ENCODE results near the gene CCT8. TPM values are rescaled to one million over a fixed set of nuclear protein-coding genes. Genes with fewer than 3 reads are reported as not detected.

CCT8 gene
- total and polyA plus RNA-seq, 2 of the 8 experiments (the other 6 are each of a cell fraction or from before 2014, with no cell fraction given) = 151 to 319 TPM

- no peaks in the 10 kb centered on the region for H3K4me1 ChIP-seq (replicated peaks in 1 of 4; ENCODE audit: control insufficient read depth in 3 of 4, insufficient read depth in 4 of 4, low read length in 3 of 4)
- no peak overlapping the region for H2BK120ac ChIP-seq (replicated peaks; ENCODE audit: low read depth, low read length)
- no peak overlapping the region for H4K91ac ChIP-seq (replicated peaks; ENCODE audit: insufficient read length, low read length)
- H3K14ac ChIP-seq (ENCODE audit: insufficient read length) = no peak overlapping the region
- no peak overlapping the region for H3K4me3 ChIP-seq (ENCODE audit: extremely low read depth in 1 of 4, insufficient read depth in 2 of 4, low read depth in 3 of 4, low read length in 4 of 4)
- H4K8ac ChIP-seq (ENCODE audit: extremely low read depth, insufficient read depth, low read length) = no peak overlapping the region
- H2BK12ac ChIP-seq (ENCODE audit: low read depth, low read length) = no peak overlapping the region
- no peaks in the 10 kb centered on the region for H3K9me3 ChIP-seq (ENCODE audit: insufficient read depth in 2 of 2, low read depth in 1 of 2, low read length in 1 of 2)
- peaks cover 0 to 1% of the 10 kb centered on the region in 2 experiments for H4K20me1 ChIP-seq (replicated peaks in 1 of 2; ENCODE audit: control insufficient read depth in 1 of 2, insufficient read depth in 2 of 2, low read length in 2 of 2)
- H3K9ac ChIP-seq (replicated peaks in 1 of 4; ENCODE audit: extremely low read depth in 1 of 4, low read depth in 3 of 4, low read length in 3 of 4) = no peak overlapping the region
- H3K79me1 ChIP-seq (ENCODE audit: low read depth, low read length) = no peaks in the 10 kb centered on the region
- no peaks in the 10 kb centered on the region for H3K23me2 ChIP-seq (ENCODE audit: low read depth, low read length)
- no peak overlapping the region for H2AFZ ChIP-seq (ENCODE audit: low read length)
- H4K5ac ChIP-seq (ENCODE audit: insufficient read length, low read depth, low read length) = no peak overlapping the region
- H2BK15ac ChIP-seq (ENCODE audit: low read length) = no peak overlapping the region
- DNase-seq (ENCODE audit: low read depth in 1 of 2, low spot score in 2 of 2) (no peak), FAIRE-seq (no peak)
- H3K27me3 ChIP-seq (replicated peaks in 1 of 4; ENCODE audit: control insufficient read depth in 3 of 4, extremely low read depth in 1 of 4, insufficient read depth in 3 of 4, low read length in 3 of 4) = no peaks in the 10 kb centered on the region
- no peak overlapping the region for H3K56ac ChIP-seq (replicated peaks; ENCODE audit: insufficient read length, low read depth, low read length)
- no peak overlapping the region for H3K4ac ChIP-seq (replicated peaks; ENCODE audit: insufficient read length, low read depth, low read length)
- 89% methylated on average over 5 of the region's 5 CpGs; no CpG with 5 or more reads in 1 of the 2 experiments for WGBS, 2 experiments (ENCODE audit: extremely low coverage in 1 of 2, insufficient coverage in 1 of 2, insufficient read length in 1 of 2, insufficient replicate concordance in 2 of 2, low coverage in 1 of 2, low lambda C conversion rate in 2 of 2, missing lambda C conversion rate in 1 of 2)
- peaks cover 14 to 79% (median 62%) of the 10 kb centered on the region in 4 experiments for H3K36me3 ChIP-seq (ENCODE audit: control insufficient read depth in 2 of 4, insufficient read depth in 4 of 4, low read length in 3 of 4)
- CTCF ChIA-PET (ENCODE audit: partially characterized antibody) = no interaction called here
- H3K27ac ChIP-seq (ENCODE audit: low read depth, low read length) = no peak overlapping the region
- no peak overlapping the region for H2AK5ac ChIP-seq (ENCODE audit: low read depth, low read length)
- POLR2A ChIA-PET (ENCODE audit: partially characterized antibody) = interaction anchor here (0.9 to 7.7 kb wide), 7 partner anchors 10 to 28 kb away, joined by 4 to 37 read pairs (median 5); partner anchors contain the start of genes CCT8 and USP16
- no peak overlapping the region for H3K18ac ChIP-seq (ENCODE audit: extremely low read depth, low read length)
- no peak overlapping the region for H2BK20ac ChIP-seq (ENCODE audit: low read length)
- H3K79me2 ChIP-seq (ENCODE audit: control insufficient read depth in 1 of 2, insufficient read depth in 2 of 2, low read length in 2 of 2) = no peaks in the 10 kb centered on the region
- no peak overlapping the region for H3K4me2 ChIP-seq (ENCODE audit: insufficient read depth in 1 of 2, low read depth in 2 of 2, low read length in 2 of 2)
- H2BK5ac ChIP-seq (ENCODE audit: low read depth, low read length) = no peak overlapping the region
- no peak overlapping the region for H3K23ac ChIP-seq (ENCODE audit: insufficient read length)
- TF ChIP-seq TBP (IDR thresholded peaks at IDR 0.05; ENCODE audit: low read depth, low read length) = no peak
- no peak for TF ChIP-seq USF2 (IDR thresholded peaks at IDR 0.05; ENCODE audit: low read length)
- TF ChIP-seq SIRT6 (IDR thresholded peaks at IDR 0.05; ENCODE audit: low read length) = no peak
- no peak for TF ChIP-seq EGR1 (IDR thresholded peaks at IDR 0.05; ENCODE audit: borderline replicate concordance, low read depth, low read length)
- TF ChIP-seq ZNF274 (IDR thresholded peaks at IDR 0.05; ENCODE audit: borderline replicate concordance, extremely low read depth, low read length) = no peak
- no peak for TF ChIP-seq TEAD4 (IDR thresholded peaks at IDR 0.05; ENCODE audit: low read depth, low read length)
- no peak for TF ChIP-seq BRCA1 (IDR thresholded peaks at IDR 0.05; ENCODE audit: low read depth, low read length)
- TF ChIP-seq GABPA (IDR thresholded peaks at IDR 0.05; ENCODE audit: borderline replicate concordance, insufficient read depth, low read length) = no peak
- no peak for TF ChIP-seq RFX5 (IDR thresholded peaks at IDR 0.05; ENCODE audit: borderline replicate concordance, low read depth, low read length)
- TF ChIP-seq MAX (IDR thresholded peaks at IDR 0.05) = no peak
- TF ChIP-seq SAP30 (IDR thresholded peaks at IDR 0.05; ENCODE audit: insufficient read depth, insufficient replicate concordance, low read length) = no peak
- no peak for TF ChIP-seq CHD1 (IDR thresholded peaks at IDR 0.05; ENCODE audit: low read depth, low read length)
- TF ChIP-seq RBBP5 (IDR thresholded peaks at IDR 0.05; ENCODE audit: borderline replicate concordance, low read depth, low read length) = no peak
Measured at GRCh38 chr21:29053011-29053553, 20.4 kb downstream of the CCT8 start.
